CD4-positive, alpha-beta T cell treated with Interleukin-10 for 1 hour (primary cell): Measurements from ENCODE around the gene TP63.
A peak's percentile ranks its signal among the peaks of the same experiment; 100 is the strongest.
"Not testable (repeated sequence)": the region's sequence is repeated elsewhere in the genome, so short reads cannot be mapped to it uniquely, and the experiment has no call there.

ENCODE experiments used
- DNase-seq: peaks from one replicate; pipeline ENCODE4 v3.0.0-alpha.2; 2020

Gene TP63

DNA sequence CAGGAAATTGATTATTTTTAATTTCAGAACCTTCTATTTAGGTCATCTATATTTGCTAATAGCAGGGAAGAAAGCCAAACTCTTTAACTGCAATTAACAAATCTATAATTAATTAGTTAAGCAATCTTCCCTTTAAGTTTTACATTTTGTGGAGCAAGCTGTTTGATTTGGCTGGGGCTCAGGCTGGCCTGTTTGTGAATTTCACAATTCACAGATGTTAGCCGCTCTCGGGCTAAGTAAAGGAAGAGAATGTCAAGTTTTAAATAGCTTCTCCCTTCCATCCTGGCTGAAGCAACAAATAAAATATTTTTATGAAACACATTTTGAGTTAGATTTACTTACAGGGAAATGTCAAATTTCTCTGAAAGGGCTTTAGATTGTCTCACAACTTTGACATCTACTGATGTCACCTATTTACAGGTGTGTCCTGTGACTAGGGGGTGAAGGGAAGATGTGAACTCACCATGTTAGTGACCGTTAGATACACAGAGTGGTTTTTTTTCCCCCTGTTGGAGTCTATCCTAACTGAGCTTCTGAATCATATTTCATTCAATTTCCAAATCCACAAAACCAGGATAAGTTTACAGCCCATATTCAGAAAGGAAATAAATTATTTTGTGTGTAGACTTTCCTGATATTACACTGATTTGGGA, 1.3 kb upstream of the TP63 start:
- DNase-seq, result no peak

GRCh38 chr3:189630767-189631372, 319 bp upstream of the TP63 start:
- DNase-seq, result peak; percentile 25

- DNase-seq, result no peak
Measured at GRCh38 chr3:189631409-189631808, 220 bp downstream of the TP63 start.

GRCh38 chr3:189632242-189632641, 1.1 kb downstream of the TP63 start:
- no peak for DNase-seq

DNA sequence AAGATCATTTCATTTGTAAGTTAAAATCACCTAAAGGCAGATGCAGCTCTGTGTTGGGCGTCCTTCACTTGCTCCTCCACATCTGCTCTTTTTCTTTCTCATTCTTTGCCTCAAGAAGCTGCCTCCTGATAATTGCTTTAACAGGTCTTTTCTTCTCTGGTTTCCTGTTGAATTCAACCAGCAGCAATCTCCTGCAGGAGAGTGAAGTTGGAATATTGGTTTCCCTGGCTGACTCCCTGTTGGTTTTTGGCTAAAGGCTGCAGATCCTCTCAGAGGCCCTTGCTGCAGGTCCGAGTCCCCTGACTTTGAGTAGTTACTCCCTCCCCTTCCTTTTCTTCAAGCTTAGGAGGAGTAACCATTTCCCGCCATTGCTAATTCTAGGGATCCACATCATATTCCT, 4.2 kb downstream of the TP63 start:
- DNase-seq, result no peak

- DNase-seq, result no peak
Measured at GRCh38 chr3:189636048-189636447, 4.9 kb downstream of the TP63 start.

DNA sequence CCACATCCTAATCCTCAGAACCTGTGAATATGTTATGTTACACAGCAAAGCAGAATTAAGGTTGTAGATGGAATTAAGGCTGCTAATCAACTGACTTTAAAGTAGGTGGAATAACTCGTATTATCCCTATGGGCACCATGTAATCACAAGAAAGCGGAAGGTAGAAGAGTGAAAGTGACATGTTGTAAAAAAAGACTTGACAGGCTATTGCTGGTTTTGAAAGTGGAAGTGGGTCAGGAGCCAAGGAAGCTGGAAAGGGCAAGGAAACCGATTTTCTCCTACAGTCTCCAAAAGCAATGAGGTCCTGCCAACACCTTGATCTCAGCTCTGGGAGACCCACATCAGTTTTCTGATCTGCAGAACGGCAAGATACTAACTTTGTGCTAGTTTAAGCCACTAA, 6.6 kb downstream of the TP63 start:
- DNase-seq, result no peak

GRCh38 chr3:189638276-189639031, 7.3 kb downstream of the TP63 start:
- DNase-seq, result no peak

- DNase-seq, result peak; percentile 13
Measured at GRCh38 chr3:189641776-189642175, 10.6 kb downstream of the TP63 start.

GRCh38 chr3:189646853-189647542, 15.8 kb downstream of the TP63 start:
- DNase-seq, result no peak

DNA sequence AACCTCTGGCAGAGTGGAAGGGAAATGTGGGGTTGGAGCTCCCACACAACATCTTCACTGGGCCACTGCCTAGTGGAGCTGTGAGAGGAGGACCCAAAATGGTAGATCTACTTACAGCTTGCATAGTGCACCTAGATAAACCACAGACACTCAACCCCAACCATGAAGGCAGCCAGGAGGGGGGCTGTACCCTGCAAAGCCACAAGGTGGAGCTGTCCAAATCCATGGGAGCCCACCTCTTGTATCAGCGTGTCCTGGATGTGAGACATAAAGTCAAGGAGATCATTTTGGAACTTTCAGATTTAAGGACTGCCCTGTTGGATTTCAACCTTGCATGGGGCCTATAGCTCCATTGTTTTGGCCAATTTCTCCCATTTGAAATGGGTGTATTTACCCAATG, 20.9 kb downstream of the TP63 start:
- DNase-seq, result no peak

- no peak for DNase-seq
Measured at GRCh38 chr3:189655617-189656016, 24.4 kb downstream of the TP63 start.

DNA sequence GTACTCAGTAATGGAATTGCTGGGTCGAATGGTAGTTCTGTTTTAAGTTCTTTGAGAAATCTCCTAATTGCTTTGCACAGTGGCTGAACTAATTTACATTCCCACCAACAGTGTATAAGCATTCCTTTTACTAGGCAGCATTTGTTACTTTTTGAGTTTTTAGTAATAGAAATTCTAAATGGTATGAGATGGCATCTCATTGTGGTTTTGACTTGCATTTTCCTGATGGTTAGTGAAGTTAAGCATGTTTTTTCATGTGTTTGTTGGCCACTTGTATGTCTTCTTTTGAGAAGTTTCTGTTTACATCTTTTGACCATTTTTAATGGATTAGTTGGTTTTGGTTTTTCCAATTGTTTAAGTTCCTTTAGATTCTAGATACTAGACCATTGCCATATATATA, 28.4 kb downstream of the TP63 start:
- DNase-seq, result no peak

DNA sequence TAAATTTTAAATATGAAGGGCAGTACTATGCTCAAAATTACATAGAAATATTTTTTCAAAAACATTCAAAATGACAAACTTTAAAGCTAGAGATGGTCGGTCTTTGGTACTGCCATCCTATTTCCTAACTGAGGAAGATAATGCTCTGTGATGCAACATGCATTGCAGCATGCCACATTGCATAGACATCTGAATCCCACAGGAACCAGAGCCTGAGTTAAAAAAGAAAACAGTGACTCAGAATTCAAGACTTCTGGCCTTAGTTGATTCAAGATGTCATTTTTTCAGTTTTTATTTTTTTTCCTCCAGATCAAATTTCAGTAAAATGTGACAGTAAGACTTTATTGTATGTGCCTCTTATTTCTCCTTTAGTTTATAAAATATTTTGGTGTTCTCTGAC, 33.1 kb downstream of the TP63 start:
- no peak for DNase-seq

- not testable (repeated sequence) for DNase-seq
Measured at GRCh38 chr3:189672346-189672745, 41.2 kb downstream of the TP63 start.

DNA sequence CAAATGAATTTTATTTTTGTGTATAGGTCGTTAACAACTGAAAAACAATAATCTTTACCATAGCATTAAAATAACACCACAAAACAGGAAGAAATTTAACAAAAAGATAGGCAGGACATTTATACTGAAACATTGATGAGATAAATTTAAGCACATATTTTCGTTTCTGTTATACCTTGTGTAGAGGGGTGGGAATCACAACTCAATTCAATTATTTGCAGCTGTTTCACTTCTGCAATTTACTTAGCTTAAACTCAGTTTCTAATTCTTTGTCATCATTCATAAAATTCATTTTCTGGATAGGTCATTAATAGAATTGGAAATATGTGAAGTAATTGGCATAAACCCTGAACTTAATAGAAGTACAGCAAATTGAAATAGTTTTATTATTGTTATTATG, 42.3 kb downstream of the TP63 start:
- DNase-seq, result no peak

DNA sequence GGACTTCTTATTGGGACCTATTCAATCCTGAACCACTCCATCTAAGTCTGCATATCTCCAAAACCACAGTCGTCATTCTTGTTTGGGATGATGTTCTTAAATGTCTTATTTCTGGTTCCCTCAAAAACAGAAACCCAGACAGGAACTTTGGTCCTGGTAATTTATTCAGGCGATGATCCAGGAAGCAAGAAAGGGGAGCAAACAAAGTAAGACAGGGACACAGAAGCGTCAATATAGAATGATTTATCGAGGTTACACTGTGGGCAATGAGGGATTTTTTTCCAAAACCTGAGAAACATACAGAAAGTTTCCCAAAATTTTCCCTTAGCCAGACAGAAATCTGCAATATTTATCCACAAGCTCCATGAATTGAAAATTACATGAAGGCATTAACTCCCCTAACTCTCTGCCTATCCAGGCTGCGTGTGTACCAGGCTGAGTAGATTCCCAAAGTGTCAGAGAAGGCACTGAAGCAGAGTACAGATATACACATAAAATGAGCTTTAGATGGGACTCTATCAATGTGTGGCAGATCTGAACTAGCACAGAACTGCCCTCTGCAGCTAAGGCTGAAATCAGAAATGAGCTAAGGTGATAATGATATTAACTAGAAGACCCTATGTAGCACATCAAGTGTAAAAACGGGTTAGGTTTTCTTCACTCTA, 43.2 kb downstream of the TP63 start:
- DNase-seq, result no peak

DNA sequence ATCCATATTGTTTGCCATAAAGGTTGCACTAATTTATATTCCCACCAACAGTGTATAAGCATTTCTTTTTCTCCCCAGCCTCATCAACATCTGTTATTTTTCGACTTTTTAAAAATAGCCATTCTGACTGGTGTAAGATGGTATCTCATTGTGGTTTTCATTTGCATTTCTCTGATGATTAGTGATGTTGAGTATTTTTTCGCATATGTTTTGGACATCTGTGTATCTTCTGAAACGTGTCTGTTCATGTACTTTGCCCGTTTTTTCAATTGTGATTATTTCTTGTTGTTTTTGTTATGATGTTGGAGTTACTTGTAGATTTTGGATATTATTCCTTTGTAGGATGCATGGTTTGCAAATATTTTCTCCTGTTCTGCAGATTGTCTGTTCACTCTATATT, 46.5 kb downstream of the TP63 start:
- no peak for DNase-seq

GRCh38 chr3:189680723-189681122, 49.5 kb downstream of the TP63 start:
- no peak for DNase-seq

- DNase-seq, result no peak
Measured at GRCh38 chr3:189683546-189684255, 52.5 kb downstream of the TP63 start.

- no peak for DNase-seq
Measured at GRCh38 chr3:189684317-189684716, 53.1 kb downstream of the TP63 start.

- DNase-seq, result no peak
Measured at GRCh38 chr3:189685291-189685690, 54.1 kb downstream of the TP63 start.

- DNase-seq, result no peak
Measured at GRCh38 chr3:189685860-189686259, 54.7 kb downstream of the TP63 start.
